HG02870 (cell line): ENCODE data around the gene RRP12.
"Not testable (repeated sequence)": the region's sequence is repeated elsewhere in the genome, so short reads cannot be mapped to it uniquely, and the experiment has no call there.

Experiments
- ATAC-seq: cut with Tn5 transposase; IDR thresholded peaks from one replicate; pipeline ENCODE4 v1.9.1; 2021; ENCODE audit warnings: mild to moderate bottlenecking, moderate library complexity; ENCODE audit not compliant: unreplicated experiment

The RRP12 gene

DNA sequence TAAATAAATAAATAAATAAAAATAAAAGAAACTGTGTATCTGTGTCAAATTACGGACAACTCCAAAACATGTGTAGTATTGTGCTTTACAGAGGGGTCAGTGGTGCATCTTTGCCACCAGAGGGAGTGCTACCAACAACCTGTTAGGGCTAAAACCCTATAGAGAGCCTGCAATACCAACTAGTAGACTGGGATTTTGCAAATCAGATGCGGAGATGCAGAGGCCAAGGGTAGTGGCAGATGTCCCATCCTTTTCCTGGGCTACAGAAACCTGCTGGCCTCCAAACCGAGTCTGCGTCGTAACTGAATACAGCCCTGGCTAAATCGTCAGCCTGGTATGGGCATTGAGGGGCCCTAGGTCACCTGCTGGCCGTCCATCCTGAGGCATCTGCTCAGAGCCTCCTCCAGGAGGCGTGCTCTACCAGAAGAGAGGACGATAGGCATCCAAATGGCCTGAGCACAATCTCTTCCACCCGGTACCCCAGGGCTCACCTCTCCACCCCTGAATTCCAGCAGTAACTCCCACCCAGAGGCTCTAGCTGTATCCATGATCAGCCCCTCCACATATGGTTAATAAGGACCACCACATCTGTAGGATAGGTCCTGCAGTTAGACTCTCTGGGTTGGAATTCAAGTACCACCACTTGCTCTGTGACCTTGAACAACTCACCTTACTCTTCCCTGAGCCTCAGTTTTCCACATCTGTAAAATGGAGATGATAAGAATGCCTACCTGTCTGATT lies 6.2 kb upstream of the RRP12 start:
- peak; percentile 92 for ATAC-seq

DNA sequence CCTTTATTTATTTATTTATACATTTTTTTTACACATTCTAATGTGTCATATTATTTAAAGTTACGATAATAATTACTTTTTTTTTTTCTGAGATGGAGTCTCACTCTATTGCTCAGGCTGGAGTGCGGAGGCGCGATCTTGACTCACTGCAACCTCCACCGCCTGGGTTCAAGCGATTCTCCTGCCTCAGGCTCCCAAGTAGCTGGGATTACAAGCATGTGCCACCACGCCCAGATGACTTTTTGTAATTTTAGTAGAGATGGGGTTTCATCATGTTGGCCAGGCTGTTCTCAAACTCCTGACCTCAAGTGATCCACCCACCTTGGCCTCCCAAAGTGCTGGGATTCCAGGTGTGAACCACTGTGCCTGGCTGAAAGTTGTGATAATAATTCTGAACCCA lies 5.3 kb upstream of the RRP12 start:
- ATAC-seq, result not testable (repeated sequence)

DNA sequence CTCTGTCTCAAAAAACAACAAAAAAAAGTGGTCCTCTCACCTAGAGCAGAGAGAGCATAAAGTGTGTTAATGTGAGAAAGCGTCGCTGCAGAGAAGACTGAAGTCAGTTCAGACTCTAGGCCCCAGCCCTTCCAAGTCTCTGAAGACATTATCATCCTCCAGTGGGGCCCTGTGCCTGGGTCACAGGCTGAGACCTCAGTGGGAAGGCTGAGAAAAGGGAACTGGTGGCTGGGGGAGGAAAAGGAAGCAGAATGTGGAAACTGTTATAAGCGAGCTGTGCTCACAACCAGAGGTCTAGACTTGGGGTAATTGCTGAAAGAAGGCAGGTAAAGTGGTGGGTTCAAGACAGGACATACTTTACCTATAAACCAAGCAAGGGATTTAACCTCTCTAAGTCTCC lies 4.9 kb upstream of the RRP12 start:
- ATAC-seq, result no peak

DNA sequence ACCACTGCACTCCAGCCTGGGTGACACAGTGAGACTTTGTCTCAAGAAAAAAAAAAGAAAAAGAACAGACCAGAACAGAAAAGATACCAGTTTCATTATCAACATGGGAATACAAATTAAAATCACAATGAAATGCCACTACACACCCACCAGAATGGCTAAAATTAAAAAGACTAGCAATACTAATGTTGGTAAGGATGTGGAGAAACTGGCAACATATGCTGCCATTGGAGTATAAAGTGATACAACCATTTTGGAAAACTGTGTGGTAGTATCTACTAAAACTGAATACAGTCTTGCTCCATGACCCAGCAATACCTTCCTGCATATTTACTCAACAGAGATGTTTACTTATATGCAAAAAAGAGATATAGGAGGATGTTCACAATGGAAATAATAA lies 2.9 kb upstream of the RRP12 start:
- ATAC-seq, result no peak

DNA sequence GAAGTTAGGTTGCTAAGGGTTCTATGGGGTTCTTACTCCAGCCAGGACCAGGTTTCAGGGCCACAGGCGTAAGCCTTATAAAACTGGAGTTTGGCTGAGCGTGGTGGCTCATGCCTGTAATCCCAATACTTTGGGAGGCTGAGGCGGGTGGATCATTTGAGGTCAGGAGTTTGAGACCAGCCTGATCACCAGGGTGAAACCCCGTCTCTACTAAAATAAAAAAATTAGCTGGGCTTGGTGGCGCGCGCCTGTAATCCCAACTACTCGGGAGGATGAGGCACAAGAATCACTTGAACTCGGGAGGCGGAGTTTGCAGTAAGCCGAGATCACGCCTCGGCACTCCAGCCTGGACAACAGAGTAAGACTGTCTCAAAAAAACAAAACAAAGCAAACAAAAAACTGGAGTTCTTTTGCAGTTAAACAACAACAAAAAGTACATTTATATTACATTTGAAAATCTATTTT lies 347 bp upstream of the RRP12 start:
- no peak for ATAC-seq

DNA sequence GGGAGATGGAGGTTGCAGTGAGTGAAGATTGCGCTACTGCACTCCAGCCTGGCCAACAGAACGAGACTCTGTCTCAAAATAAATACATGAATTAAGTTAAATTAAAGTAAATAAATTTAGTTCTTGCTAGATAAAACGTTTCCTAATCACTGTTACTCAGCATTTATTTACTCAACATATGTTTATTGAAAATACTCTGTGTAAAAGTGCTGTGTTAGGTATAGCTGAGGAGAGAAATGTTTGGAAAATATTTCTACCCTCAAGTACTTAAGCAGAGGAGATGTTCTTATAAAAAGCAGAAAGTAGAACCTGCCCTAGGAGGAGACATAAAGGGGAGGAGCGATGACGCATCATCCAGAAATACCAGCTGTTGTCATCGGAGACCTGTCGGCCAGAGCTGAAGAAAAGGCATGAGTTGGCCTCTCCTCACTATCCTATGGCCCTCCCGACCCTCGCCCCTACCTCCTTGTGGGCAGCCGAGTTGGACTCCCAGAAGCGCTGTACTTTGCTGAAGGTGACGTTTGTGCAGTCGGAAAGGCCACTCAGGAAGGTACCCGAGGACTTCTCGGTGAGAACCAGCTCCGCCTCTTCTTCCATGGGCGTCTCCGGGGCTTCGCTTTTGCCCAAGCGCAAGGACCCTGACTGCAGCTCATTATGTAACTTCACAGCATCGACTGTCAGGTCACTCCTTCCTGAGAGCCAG lies 1.1 kb downstream of the RRP12 start:
- no peak for ATAC-seq

DNA sequence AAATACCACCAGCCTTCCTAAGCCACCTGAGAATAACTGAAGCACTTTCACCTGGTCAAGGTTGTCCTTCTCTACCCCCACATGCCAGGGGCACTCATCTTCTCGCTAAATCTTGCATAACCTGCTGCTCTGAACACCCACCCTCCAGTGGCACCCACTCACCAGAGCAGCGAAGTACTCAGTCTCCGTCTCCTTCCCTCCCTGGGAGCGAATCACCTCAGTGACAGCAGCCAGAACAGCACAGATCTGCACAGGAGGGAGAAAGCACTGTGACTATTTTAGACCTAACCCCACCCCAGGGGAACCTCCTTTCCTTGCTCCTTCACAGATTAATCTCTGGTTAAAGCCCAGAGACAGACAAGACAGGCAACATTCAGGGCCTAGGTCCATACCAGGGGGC lies 5.1 kb downstream of the RRP12 start:
- ATAC-seq, result no peak

DNA sequence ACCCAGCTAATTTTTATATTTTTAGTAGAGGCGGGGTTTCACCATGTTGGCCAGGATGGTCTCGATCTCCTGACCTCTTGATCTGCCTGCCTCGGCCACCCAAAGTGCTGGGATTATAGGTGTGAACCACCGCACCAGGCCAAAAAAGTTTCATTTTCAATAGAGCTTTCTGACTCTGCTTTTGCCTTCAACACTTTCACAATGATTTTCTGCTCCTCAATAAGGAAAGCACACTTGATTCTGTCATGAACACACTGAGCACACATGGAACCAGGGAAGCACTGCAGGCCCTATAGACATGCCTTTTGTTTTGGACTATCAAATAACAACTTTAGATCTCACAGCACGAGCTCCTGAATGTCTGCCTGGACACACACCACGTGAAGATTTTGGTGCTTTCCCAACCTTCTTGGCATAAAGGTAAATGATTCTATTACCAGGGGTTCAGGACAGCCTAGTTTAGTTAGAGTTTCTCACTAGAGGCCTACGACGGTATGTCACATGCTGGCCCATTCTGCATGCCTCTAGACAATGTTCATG lies 8.0 kb downstream of the RRP12 start:
- no peak for ATAC-seq

DNA sequence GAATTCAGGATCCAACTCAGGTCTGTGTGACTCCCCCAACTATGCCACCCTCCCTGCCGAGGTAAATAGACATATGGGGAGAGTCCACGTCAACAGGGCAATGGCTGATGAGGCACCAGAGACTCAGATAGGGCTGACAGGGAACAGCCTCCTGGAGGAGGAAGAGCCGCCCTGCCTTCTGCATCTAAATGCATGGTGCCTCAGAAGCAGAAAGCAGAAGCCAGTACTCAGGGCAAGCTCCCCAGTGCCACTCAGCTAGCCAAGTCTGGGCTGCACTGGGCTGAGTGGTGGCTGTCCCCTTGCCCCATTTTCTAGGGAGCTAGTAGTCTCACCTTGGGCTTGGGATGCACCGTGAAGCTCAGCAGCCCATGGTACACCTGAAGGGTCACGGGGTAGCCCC lies 11.0 kb downstream of the RRP12 start:
- ATAC-seq, result no peak

DNA sequence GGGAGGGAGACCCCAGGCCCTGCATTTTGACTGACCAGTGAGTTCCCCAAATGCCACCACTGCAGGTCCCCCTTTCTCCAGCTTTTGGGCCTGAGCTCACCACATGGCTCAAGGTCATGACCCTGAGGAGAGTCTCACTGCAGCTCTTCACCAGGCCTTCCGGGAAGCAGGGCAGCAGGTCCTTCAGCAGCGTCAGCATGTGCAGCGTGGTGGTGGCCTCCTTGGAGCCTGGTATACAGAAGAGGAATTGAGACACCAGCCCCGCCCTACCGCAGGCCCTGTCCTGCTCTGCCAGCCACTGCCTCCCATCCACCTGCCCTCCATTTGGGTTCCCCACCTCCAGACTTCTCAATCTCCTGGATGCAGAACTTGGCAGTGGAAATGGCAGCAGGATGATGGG lies 13.0 kb downstream of the RRP12 start:
- ATAC-seq, result no peak

DNA sequence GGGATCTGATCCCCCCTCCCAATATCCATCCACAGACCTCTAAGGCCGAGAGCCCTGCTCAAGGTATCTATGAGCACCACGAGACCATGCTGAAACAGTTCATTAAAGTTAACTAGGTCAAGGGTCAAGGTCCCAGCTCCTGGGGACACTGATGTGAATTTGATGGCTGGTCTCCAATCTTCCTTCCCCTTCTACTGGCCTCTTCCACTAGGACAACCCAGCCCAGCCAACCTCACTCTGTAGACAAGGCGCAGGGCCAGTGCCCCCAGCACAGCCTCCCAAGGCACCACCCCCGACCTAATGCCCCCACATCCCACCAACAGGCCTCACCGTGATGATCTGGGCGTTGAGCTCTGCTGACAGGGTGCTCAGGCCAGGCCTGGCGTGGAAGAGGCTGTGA lies 15.6 kb downstream of the RRP12 start:
- no peak for ATAC-seq

DNA sequence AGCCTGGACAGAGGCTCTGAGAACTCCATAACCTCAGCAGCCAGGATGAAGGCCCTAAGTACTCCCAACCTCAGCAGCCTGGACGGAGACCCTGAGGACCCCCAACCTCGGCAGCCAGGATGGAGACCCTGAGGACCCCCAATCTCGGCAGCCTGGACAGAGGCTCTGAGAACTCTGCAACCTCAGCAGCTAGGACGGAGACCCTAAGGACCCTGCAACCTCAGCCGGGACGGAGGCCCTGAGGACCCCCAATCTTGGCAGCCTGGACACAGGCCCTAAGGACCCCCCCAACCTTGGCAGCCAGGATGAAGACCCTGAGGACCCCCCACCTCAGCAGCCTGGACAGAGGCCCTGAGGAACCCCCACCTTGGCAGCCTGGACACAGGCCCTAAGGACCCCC lies 16.5 kb downstream of the RRP12 start:
- ATAC-seq, result no peak

DNA sequence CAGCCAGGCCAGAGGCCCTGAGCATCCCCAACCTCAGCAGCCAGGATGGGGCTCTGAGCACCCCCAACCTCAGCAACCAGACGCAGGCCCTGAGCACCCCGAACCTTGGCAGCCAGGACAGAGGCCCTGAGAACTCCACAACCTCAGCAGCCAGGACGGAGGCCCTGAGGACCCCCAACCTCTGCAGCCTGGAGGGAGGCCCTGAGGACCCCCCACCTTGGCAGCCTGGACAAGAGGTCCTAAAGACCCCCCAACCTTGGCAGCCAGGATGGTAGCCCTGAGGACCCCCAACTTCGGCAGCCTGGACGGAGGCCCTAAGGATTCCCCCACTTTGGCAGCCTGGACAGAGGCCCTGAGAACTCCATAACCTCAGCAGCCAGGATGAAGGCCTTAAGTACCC lies 17.0 kb downstream of the RRP12 start:
- ATAC-seq, result no peak

DNA sequence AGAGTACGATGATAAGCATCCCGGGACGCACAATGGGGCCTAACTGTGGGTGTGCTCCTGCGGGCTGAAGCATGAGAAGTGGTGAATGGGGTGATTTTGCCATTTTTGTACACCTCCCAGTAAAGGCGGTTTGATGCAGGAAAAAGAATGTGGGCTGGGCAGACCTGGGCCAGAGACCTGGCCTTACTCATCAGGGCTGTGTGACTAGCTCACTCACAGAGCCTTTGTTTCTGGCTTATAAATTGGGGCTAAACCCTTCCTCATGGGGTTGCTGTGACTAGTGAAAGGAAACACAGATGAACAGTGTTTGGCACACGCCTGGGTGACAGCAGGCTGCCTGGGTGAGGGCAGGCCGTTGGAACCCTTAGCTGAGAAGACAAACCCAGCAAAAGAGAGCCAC lies 18.0 kb downstream of the RRP12 start:
- ATAC-seq, result no peak

DNA sequence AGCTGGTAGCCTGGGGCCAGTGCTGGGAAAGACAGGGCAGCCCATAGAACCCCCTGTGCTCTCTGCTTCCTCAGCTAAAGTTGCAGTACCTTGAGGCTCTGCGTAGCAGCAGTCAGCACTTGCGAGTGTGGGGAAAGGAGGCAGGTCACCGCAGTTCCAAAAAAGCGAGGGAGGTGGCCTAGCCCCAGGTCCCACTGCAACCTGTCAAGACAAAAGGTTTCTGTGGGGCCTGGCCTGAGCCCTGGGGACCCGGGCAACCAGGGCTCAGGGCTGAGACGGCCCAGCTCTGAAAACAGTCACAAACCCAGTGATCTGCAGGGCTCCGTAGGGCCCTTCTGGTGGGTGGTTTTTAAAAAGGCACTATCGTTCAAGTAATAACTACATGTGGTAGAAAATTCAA lies 19.5 kb downstream of the RRP12 start:
- no peak for ATAC-seq

DNA sequence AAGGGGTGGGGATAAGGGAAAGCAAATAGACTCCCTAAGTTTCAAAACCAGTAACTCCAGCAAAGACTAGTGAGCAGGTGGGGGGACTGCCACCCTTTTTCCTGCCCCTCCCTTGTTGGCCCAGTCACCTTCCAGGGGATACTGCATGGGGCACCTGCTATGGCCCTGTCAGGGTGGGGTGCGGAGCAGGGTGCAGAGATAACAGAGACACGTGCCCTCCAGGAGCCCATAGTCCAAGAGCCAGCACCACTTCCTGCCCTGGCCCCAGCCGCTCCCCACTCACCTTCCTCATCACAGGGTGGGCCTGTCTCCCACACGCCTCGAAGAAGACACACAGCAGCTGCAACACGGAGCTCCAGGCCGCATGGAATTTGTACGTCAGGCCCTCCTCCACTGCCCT lies 20.6 kb downstream of the RRP12 start:
- ATAC-seq, result no peak

DNA sequence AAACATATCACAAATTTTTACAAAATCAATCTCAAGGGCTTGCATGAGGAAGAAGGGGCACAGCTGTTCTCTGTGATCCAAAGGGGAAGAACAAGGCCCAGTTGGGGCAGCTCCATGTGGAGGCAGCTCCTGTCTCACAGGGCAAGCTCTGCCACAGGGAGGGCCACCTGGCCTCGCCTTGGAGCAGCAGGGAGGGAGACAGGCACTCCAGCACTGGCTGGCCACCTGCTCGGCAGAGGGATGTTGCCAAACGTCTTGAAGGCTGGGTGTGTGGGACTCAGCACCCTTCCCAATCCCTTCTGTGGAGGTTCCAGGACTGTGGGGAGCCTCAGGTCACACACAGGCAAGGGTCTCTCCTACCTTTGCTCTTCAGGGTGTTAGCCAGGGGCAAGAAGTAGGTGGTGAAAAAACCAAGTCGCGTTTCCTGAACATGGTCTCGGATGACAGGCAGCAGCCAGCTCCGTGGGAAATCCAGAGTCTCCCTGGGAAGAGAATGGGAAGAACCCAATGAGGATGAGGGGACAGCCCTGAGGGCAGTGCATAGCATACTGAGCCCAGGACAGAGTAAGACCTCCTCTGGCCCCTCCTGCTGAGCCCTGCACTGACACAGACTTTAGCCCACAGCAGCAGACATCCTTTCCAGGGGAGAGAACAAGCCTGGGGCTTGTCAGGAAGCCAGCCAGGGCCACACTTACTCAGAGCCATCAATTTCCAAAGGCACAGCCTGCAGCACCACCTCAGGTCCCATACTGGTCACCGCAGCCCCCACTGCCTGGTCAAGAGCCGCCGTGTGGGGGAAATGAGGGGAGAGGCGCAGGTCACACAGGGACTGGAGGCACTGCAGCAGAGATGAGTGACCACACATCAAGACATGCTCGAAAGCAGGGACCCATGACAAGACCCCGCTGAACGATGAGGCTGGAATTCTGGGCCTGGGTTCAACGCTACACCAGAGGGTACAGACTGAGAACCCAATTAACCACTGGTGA lies 21.9 kb downstream of the RRP12 start:
- no peak for ATAC-seq

DNA sequence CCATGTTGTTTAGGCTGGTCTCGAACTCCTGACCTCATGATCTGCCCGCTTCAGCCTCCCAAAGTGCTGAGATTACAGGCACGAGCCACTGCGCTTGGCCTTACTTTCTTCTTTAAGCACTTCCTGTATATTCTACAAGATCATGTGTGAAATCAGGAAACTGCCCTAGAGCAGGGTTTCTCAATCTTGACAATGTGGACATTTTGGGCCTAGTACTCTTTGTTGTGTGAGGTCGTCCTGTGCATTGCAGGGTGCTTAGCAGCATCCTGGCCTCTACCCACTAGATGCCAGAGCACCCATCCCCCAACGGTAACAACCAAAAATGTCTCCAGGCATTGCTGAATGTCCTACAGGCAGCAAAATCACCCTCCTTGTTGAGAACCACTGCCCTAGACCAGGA lies 24.7 kb downstream of the RRP12 start:
- no peak for ATAC-seq

DNA sequence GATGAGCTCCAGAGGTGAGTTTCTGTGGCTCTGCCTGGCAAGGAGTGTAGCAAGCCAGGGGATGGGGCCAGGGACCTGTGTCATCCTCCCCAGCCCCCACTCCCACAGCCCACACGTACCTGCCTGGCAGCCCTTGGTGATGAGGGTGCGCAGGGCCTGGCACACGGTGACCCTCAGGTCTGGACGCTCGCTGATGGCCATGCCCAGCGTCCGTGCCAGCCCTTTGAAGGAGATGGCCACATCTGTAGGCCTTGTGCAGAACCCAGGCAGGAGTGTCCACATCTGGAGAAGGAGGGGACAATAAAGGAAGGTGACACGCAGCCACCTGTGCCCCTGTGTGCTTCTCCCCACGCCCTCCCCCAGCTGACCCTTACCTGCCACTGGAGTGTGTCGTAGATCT lies 27.7 kb downstream of the RRP12 start:
- no peak for ATAC-seq

DNA sequence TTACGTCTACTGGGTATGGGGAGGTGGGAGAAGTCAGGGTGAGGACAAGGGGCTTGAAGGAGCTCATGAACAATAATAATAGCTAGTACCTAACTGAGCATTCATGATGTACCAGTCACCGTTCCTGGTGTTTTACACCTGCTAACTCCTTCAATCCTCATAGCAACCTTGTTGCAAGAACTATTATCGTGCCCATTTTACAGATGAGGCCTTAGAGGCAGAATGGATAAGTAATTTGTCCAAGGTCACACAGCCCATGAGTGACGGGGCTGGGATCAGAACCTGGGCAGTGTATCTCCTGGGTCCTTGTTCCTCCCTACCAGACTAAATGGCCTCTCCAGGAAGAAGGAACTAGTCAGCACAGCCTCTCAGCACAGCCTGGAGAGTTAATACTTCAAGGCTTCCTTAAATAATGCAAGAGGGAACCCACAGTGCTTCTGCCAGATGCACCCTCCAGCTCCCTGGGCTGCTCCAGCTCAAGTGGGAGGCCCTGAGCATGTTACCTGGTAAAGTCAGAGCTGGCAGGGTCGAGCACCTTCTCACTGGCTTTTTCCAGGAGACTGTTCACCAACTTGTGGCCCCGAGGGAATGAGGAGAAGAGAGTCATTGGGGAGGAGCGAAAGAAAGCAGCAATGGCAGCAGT lies 28.8 kb downstream of the RRP12 start:
- ATAC-seq, result no peak

DNA sequence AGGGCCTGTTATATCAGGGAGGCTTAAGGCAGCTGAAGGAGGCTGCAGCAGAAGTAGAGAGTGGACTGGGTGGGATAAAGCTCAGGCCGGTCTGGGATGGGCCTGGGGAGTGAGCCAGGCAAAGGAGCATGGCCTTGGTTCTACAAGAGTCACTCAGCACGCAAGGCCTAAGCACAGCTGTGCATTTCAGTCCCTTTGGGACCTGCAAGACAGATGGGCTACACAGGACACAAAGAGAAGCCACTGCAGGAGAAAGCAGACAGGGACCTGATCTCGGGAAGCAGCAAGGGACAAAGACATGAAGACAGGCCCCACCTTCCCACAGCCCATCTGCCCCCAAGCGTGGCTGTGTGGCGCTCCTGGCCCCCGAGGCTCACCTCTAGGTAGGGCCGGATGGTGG lies 29.4 kb downstream of the RRP12 start:
- ATAC-seq, result no peak
